UCSD-AML1 (cell line): ENCODE data around the gene COL13A1.

ENCODE experiments used
- DNase-seq: peaks from one replicate; lab custom pipeline; 2025; ENCODE audit not compliant: unreplicated experiment; lab: John Stamatoyannopoulos, UW

COL13A1 gene

DNA sequence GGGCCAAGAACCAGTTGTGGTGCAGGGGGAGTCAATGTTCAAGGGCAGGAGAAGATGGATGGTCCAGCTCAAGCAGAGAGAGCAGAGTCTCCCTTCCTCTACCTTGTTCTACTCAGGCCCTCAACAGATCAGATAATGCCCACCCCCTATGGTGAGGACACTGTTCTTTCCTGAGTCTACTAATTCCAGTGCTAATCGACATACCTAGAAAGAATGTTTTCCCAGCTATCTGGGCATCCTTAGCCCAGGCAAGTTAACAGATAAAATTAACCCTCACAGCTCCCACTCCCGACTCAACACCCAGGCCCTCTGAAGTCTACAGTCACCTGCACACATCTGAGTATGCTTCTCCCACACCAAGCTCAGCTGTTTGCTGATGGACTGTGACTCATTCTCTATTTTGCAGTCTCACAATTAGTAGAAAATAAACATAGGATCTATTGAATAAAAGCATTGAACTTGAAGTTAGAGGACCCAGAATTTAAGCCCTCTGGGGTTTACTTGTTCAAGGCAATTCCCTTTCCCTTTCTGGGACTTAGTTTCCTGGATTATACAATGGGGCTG is 17.1 kb downstream of the COL13A1 start:
- DNase-seq = no peak

DNA sequence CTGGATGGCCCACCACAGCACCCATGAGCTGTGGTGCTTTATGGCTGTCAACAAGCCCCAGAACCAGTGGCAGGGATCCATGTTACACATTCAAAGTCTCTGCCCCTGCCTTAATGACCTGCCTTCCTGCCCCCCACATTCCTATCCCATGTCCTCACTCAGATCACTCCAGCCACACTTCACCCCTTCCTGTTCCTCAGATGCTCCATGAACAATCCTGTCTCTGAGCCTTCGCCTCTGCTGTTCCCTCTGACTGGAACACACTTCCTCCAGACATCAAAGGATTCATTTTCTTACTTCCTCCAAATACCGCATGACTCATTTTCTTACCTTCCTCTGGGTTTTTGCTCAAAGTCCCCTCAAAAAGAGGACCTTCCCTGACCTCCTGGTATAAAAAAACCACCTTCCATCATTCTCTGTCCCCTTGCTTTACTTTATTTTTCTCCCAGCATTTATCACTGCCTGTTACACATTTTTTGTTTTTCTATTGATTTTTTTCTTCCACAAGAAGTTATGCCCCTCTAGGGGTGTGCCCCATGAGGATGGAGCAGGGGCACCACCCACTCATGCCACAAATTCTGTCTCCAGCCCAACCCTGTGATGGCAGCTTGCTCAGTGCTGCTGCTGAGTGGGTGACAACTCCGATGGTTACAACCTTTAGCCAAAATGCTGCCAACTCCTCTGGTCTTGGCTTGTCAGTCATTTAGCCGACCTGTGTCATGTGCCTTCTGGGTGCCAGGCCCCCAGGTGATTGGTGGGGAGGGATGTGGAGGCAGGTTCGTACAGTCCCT is 18.2 kb downstream of the COL13A1 start:
- DNase-seq = no peak

DNA sequence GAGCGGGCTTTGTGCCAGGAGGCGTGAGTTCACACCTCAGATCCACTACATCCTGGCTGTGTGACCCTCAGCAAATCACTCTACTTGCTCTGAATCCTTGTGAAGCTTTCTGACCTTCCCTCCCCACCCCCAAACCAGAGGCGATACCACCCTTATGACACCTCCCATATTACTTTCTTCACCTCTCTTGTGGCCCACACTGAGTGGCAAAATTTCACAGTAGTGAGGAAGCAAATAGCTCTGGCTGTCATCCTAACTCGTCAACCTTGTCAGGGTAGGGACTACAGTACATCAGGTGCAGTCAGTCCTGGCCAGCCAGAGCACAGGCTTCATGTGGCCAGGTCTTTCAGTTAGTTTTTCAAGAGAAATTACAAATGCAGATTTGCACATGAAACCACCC is 19.1 kb downstream of the COL13A1 start:
- DNase-seq = no peak

DNA sequence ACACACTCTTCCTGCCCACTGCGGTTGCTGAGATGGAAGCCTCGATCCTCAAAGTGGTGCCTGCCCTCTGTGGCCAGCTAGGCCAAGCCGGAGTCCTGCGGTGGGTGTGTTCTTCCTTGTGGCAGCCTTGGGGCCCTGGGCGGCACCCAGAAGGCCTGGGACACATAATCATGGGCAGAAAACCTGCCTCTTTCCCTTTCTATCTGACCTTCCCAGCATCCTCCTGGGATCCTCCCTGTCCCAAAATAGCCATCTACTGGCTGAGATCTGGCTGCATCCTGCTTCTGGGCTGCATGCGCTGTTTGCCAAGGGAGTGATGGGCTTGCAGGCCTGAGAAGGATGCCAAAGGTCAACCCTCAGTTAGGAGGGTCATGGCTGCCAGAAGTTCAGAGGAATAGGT is 23.9 kb downstream of the COL13A1 start:
- no peak for DNase-seq

DNA sequence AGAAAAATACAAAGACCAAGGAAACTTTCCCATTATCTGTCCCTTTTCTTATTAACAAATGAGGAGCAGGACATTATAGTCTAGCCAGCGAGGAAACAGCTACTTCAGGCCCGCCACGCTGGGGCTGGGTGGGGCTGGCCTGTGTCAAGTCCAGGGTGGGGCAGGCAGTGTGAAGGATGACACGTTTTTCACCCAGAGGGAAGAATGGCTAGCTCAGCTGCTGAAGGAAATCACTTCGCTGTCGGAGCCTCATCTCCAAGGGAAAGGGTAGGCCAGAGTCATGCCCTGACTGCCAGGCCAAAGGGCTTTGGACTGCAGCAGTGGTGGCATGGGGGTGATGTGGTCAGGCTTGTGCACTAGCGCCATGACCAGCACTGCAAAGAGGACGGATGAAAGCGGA is 24.4 kb downstream of the COL13A1 start:
- no peak for DNase-seq

DNA sequence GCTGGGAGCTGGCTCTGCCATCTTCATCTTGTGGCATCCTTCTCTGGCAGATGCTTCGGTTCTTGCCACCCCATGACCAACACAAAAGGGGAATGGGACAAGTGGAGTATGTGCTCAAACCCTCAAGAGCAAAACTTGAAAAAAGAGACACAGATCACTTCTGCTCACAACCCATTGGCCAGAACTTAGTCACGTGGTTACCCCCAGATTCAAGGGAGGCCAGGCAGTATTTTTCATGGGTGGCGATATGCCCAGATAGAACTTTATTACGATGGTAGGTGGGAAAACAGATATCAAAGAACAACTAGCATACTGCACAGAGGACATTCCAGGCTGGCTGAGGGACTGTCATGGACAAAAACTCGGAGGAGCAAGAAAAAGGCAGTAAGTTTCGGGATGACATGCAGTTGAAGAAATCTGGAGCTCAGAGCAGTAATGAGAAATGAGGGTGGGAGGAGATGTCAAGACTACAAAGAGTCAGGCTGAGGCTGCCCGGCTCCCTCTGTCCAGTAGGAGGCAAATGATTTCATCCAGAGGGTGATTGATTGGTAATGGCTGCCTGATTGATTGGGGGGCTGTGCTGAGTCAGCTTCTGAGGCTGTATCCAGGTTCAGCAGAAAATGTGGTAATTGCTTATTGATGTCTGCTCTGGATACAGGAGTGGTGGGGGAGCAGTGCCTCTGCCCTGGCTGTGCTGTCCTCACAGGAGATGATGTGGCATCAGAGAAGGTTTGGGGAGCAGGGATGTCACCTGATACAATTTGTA is 25.3 kb downstream of the COL13A1 start:
- DNase-seq = no peak

DNA sequence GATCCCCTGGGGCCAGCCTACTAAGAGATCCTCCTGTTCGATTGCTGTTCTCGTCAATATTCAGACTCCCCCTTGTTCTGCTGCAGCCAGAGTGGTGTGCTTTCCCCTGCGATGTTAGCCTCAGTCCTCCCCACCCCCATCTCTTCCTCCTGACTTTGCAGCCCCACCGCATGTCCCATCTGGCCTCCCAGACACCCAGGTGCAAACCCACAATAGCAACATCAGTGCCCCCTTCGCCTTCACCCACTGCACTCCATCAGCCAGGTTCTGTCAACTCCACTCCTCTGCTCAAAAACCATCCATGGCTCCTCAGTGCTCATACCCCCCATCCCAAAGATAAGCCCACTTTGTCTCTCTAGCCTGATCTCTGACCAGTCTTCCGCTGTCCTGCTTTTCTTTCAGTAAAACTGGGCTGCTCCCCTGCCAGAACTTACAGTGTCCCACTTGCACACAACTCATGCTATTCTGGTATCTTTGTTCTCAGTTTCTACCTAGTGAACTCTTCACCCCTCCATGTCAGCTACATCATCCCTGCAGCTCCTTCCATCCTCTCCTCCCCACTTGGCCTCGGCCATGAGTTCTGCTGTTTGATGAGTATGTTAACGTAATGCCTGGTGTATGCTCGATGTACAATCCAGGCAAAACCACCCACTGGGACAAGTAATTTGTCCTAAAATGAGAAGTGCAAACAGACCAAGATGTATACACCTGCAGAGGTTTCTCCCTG is 26.6 kb downstream of the COL13A1 start:
- DNase-seq = no peak

DNA sequence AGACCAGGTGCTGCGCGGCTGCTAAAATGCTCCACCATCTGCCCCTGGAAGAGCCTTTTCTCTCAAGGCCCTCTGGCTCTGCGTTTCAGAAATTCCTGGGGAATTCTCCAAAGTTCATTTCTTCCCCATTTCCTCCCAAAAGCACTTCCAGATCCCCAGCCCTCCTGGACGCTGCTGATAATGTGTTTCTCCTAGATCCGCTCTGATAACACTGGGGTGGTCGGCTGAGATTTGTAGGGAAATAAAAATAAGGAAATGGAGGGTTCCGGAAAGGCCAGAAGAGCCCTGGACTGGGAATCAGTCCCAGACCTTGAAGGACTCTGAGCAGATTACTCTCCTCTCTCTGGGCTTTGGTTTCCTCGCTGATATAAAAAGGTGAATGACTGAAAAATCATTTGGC is 28.1 kb downstream of the COL13A1 start:
- no peak for DNase-seq

DNA sequence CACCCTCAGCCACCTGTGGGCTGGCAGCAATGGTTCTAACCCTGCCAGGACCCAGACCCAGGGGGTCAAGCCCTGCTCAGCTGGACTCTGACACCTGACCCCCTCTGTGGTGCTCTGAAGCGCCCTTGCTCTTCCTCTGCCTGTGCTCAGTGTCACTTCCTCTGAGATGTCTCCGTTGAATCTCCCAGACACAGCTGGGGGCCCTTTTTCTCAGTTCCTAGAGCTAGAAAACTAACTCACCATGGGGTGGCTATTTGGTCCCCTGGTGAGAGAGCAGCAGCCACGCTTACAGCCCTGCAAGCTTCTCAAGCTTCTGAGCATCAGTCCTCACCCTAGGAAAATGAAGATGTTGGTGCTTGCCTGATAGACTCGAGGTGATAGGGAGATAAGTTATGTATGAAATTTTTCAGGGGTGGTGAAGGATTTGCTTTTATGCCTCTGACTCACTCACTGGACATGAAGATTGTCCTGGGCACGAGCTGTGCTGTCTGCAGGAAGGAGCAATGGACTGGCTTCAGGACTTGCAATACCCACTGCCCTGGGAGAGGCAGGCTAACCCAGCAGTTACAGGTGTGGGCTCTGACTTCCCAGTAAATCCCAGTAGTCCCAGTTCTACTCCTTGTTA is 29.6 kb downstream of the COL13A1 start:
- DNase-seq = no peak

DNA sequence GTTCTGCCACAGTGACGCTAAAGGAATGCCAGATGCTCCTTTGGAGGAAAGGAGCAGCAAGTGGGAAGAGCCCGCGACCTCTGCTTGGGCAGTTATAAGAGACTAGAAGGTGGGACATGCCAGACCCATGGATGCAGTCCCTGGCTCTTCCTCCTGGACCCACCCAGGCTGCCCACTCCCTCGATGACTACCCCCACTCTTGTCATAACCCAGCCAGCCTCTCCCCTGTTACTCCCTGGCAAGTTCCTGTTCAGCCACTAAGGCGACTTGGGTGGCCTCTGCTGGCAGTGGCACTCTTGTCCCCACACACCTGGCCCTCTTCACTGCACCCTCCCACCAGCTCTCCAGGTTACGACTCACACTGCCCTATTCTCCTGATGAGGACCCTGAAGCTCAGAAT is 33.5 kb downstream of the COL13A1 start:
- no peak for DNase-seq

DNA sequence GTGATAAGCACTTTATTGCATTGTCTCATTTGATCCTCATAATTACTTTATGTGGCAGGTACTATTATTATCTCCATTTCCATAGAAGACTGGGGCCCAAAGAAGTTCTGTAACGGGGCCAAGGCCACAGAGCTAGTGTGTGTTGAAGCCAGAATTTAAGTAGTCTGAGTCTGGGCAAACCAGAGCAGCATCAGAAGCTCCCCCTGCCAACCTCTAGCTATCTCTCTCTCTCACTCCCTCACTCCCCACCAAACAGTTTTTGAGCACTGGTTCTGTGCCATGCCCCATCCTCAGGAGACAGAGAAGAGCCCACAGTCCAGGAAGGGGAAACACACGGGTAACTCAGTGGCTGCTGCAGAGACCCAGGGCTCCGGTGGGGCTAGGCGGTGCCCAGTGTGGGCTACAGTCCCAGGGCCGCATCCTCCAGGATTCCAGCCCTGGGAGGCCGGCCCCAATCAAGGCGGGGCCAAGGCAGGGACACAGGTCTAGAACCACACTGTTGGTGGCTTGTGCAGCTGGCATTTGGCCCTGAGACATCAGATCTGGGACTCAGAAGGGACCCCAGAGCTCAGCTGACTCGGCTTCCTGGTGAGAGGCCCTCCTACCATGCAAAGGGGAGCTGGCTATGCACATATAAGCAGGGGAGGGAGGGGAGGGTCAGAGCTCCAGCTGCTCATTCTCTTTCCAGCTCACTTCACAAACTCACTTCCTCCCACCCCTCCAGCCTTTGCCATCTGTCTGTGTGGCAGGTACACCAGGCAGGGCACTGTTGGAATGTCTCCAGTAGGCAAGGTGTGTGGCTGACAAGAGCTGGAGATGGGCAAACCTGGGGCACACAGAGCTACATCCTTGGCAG is 34.4 kb downstream of the COL13A1 start:
- no peak for DNase-seq

DNA sequence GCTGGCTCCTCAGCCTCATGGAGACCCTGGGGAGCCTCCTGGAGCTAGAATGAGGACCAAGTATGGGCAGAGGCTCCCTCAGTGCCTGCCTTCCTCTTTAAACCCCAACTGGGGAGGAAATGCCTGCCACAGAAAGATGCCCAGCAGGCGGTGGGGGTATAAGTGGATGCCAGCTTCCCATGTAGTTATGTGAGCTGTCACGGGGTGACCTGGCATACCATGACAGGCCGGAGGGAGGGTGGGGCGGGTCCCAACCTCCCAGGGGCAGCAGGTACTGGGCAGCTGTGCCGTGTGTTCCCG is 35.0 kb downstream of the COL13A1 start:
- DNase-seq = no peak

DNA sequence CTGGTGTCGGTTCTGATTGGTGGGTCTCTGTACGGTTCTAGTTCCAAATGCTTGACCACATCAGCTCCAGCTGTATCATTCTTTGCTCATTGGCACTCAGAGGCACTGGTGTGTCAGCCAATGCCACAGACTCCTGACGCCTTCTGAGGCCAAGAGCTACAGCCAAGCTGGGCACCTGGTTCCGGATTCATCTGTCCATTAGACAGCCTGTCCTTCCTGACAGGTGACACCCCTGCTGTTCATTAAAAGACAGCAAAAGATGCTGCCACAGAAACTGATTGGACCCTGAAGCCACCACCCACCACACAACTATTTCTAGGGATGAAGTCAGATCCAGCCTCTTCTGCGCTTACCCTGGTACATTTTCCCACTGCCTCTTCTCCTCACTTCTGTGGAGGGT is 35.6 kb downstream of the COL13A1 start:
- DNase-seq = no peak

DNA sequence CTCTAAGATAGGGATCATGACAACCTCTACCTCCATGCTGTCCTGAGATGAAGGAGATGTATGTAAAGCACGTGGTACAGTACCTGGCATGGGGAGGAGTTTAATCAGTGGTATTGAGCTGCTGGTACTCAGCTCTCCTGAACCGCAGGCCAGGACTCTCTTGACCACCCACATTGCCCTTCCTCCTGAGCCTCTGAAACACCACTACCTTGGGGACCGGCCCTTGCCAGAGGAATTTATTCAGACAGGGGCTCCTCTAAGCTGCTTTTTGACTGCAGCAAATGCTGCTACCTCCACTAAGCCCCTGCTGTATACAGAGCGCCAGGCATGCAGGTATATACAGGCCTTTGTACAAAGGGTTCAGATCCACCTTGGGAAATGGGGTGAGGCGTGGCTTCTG is 36.7 kb downstream of the COL13A1 start:
- DNase-seq = no peak

DNA sequence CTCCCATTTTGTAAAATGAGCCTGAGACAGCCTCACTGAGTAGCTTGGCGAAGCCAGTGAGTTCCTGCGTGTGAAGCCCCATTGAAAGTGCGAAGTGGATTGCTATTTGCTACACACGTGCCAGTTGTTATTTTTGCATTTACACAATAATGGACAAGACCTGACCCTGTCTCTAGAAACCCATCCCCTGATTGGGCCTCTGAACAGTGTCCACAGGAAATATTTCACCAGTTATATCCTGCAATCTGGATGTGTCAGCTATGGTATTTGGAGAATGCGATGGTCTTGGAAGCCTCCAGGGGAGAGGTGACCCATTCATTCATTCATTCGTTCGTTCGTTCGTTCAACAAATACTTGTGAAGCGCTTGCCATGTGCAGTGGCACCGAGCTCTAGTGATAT is 37.1 kb downstream of the COL13A1 start:
- DNase-seq = no peak

DNA sequence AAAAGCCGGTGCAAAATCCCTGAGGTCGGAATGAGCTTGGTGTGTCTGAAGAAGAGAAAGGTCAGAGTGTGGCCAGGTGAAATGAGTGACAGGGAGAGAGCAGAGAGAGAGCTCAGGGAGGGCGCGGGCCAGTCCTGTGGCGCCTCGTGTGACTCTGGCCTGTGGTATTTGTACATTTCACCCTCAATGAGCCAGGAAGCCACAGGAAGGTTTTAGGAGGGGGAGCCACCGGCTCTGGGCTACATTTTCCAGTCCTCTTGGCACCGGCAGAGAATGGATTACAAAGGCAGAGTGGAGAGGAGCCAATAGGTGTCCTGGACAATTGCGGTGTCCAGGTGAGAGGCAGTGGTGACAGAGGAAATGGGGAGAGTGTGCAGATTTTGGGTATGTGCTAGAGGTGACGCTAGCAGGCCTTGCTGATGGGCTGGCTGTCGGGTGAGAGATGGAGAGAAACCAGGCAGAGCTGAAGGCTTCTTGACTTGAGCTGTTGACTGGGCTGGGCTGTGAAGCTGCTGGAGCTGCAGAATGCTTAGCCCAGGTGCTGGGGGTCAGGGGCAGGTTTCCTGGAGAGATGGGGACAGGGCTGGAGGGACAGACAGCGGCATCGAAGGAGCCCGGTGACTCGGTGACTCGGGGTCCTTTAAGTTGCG is 38.1 kb downstream of the COL13A1 start:
- DNase-seq = no peak

DNA sequence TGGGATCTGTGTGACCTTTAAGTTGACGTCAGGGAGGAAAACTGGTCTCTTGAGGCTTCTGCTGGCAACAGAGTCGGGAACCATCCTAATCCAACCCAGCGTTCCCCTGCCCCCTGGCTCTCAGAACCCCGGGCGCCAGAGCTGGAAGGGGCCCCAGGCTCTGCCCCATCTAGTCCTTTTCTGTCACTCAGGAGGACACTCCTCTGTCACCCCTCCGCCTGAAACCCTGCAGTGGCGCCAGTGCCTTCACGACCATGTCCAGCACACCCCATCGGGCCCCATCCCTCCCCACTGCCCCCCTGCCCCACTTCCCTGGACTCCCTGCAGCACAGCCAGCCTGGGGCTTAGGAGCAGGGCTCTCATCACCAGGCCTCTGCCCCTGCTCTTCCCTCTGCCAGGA is 39.1 kb downstream of the COL13A1 start:
- DNase-seq = no peak

DNA sequence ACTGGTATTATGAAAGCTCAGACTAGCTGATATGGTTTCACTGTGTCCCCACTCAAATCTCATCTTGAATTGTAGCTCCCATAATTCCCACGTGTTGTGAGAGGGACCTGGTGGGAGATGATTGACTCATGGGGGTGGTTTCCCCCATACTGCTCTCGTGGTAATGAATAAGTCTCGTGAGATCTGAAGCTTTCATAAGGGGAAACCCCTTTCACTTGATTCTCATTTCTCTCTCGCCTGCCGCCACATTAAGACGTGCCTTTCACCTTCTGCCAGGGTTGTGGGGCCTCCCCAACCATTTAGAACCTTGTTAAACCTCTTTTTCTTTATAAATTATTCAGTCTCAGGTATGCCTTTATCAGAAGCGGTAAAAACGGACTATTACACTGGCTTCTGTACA is 40.3 kb downstream of the COL13A1 start:
- DNase-seq = no peak

DNA sequence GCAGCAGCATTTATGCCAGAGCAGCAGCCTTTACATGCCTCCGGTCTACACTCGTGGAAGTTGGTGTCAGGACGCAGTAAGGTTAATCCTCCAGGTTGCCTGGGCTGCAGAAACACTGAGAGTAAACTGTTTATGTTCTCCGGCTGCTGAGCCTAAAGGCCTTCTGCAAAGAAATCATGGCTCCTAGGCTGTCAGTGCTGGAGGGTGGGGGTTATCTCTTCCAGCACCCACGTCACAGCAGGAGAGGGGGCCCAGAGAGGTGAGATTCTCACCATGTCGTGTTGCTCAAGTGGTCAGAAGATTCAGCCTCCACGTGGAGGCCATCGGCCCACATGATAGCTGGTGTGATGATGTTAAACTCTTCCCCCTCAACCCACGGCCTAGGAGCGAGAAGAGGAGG is 41.2 kb downstream of the COL13A1 start:
- DNase-seq = no peak

DNA sequence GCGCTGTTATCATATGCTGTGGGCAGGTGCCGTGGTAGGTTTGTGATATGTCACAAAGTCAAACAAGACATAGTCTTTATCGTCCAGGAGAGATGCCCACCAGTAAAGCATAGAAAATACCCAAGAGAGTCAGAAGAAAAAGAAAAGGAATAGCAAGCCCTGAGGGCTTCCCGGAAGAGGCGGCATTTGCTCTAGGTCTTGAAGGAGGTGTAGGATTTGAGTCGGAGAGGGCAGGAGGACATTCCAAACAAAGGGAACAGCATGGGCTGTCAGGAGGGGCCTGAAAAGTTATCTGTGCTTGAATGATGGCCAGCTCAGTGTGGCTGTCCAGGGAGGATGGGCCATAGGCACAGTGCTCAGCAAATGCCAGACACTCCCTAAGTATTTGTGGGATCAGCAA is 42.2 kb downstream of the COL13A1 start:
- DNase-seq = no peak
